ENCODE measurements around the gene LIPA.

GRCh38 chr10:89240519-89240918 lies 11.1 kb downstream of the LIPA start:
- TF ChIP-seq CTCF (IDR thresholded peaks at IDR 0.05) (no peak), POLR2A (IDR thresholded peaks at IDR 0.05) (no peak)
